H54 (cell line): Measurements from ENCODE around the gene MGP.

Experiments
- DNase-seq: peaks from one replicate; pipeline ENCODE4 v3.0.0; 2011; ENCODE audit warnings: low spot score, mixed read lengths; ENCODE audit not compliant: insufficient read length
- FAIRE-seq: peaks from 3 replicates; lab custom pipeline; 2011; peaks lifted over from hg19 to GRCh38; lab: Jason Lieb, UNC
- POLR2A ChIP-seq: IDR thresholded peaks from 2 replicates; pipeline ENCODE4 v1.6.1; 2011; ENCODE audit warnings: low read depth, mild to moderate bottlenecking, low read length

The MGP gene

DNA sequence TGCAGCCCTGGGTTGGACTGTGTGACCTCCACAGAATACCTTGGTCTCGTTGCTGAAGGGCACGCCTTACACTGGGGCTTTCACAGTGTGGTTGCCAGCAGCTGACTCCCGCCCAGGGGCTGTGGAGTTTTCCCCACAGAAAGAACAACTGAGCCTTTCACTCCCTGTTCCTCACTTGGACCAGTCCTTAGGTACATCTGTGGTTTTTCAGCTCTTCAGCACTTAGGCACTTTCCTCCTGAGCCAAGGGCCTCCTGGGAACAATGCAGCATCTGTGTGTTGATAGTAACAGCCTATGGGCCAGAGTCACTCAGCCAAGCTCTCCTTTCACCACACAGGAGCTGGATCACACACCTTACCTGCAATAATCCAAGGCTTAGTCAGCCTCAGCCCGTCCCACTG lies 27.7 kb upstream of the MGP start:
- DNase-seq (no peak), FAIRE-seq (no peak)
- no peak for TF ChIP-seq POLR2A

DNA sequence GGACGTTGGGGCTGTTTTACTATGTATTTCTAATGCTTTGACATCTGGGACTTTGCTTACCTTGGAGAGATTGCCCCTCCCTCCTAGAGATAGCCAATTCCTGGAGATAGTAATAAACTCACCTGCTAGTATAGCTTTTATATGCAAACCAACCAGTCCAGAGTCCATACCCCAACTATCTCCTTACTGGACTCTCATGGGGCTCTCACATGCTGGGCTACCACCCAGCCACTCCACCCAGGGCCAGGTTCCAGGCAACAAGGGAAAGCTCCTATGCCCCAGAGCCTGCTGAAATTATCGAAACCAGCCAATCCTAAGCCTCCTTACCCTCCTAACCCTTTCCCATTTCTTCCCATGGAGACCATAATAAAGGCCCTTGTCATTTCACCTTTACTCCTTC lies 25.5 kb upstream of the MGP start:
- no peak for TF ChIP-seq POLR2A
- no peak for FAIRE-seq
- DNase-seq, result no peak

DNA sequence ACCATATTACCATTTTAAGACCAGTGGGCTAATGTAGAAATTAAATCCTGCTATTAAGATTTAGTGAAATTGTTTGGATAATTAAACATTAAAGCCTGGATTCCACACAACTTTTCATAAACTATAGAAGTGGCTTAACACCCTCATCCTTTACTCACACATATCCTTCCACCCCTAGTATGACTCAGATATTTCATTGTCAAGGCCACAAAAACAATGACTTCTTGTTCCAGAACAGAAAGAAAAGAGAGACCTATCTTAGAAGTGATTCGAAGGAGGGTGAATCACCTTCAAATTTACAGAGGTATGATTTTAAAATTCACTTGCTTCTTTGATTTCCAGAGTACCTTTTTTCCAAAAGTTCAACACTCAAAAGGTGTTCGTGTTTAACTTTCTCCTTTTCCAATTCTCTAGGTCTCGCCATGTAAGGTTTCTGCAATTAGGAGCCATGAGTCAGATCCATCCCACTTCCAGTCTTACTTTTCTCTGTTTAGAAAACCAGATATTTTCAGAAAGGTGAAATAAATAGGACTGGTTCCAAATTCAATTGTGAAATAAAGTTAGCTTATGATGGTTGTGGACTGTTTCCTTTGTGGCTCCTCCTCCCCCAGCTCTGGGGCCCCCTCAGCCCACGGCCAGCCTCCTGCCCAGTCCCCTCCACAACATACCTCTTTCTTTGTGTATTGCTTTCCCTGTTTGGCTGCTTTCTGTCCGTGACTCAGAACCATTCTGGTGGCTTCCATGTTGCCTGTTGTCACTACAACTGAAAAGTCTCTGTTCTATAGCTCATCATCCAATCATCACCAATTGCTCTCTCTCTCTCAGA lies 24.6 kb upstream of the MGP start:
- FAIRE-seq (peak; percentile 11), DNase-seq (peak; percentile 10)
- no peak for TF ChIP-seq POLR2A

DNA sequence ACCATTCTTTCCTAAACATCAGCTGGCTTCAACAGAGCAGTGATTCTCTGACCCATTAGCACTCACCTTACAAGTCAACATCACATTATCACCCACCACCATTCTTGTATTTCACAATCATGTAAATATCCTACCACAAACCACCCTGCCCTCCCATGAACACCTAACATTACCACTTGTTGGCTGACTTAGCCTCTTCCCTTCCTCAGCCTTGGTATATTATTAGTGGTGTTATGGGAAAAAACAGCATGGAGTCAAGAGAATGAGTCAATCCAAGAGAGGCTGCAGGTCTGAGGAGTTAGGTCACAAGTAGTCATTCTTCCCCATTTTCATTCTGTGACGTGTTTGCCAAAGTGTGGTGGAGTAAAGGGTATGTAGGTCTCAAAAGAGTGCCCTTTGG lies 22.3 kb upstream of the MGP start:
- FAIRE-seq (no peak), DNase-seq (no peak)
- no peak for TF ChIP-seq POLR2A

DNA sequence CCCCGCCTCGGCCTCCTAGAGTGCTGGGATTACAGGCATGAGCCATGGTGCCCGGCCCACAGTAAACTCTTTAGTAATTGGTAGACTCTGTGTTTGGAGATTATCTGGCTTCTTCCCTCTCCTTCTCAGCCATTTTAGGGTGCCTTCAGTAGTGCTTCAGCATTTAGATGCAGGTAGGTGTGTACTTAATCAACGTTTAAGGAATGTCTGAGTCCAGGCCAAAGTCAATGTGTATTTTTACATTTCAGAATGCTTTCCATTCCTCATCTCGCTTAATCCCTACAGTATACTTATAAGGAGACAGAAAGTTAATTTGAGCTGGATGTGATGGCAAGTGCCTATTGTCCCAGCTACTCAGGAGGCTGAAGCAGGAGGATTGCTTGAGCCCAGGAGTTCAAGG lies 20.5 kb upstream of the MGP start:
- FAIRE-seq (no peak), DNase-seq (no peak)
- TF ChIP-seq POLR2A, result no peak

DNA sequence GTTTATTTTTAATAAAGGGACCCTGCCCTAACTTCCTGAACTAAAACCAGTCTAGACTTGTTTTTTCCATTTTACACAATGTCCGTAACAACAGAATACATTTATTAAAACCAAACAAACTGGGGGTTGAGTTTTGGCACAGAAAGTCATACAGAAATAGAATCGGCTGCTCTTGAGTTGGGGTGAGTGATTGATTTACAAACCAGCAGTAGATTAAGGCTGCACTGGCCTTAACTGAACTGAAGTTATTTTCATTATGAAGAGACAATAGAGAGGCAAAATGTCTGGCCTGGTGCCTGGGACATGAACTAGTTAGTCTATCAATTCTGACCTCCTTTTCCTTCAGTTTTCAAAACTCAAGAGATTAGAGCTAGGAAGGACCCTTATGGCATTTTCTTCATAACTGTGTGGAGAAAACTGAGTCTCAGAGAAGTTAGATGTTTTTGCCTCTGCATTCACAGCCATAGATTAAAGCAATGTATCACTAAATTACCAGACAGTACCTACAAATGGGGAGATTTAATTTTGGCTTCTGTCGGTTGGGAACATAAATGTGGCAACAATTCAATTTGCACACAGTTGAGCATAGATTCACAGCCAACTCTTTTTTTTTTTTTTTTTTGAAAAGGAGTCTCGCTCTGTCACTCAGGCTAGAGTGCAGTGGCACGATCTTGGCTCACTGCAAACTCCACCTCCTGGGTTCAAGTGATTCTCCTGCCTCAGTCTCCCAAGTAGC lies 19.8 kb upstream of the MGP start:
- no peak for DNase-seq
- FAIRE-seq, result no peak
- no peak for TF ChIP-seq POLR2A

DNA sequence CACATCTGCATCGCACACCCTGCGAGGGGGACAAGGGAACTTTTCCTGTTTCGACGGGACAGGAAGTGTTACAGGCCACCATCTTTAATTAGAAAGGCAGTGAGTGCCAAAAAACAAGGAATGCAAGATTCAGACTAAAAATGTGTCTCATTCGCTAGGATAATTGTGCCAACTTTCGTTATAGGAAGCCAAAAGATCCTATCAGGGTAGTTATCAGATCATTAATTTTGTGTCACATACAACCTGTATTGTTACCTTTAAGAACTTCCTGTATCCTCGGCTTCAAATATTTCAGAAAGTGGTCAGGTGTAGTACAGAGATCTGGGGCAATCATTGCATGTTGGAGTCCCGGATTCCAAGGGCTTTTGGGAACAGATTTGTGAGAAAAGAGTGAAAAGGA lies 19.2 kb upstream of the MGP start:
- no peak for DNase-seq
- FAIRE-seq, result no peak
- no peak for TF ChIP-seq POLR2A

DNA sequence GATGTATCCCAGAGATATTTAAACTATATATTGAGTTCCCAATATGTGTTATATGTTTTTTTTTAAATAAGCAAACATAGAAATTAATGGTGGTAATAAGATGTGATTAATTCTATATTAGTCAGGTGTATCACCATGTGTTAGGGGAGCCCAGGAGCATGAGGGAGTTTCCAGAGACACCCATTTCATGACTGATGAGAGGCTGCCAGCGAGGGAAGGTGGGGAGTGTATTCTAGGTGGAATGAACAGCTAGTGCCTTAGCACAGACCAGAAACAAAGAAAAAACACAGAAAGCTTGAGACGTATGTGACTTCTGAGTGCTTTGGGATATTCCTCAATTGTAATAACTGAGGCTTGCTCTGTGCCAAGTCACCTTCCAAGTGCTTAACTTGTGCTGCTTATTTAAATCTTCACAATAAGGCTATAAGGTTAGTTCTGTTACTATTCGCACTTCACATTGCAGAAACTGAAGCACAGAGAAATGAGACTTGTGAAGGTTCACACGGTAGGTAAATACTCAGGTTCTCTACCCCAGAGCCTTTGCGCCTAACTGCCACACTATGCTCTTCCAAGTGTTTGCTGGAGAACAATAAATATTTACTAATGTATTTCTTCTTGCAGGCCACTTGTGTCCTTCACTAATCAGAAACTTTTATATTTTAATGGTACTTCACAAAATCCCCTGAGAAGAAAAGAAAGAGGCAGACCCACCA lies 17.9 kb upstream of the MGP start:
- TF ChIP-seq POLR2A, result no peak
- FAIRE-seq, result no peak

DNA sequence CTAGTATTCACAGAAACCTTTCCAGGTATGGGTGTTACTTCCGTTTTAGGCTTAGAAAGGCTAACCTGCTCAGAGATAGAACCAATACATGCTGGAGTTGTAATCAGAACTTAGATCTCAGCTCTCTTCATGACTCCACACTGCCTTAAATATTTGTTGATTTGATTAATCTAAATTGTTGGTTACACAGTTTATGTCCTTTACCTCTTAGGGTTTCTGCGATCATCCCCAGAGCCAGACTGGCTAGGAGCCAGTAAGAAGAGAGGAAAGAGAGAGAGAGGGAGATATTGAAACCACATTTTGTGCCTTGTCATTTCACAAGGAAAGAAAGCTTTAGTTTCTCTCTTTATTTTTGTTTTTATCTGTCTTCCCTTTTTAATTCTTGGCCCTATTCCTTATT lies 16.8 kb upstream of the MGP start:
- no peak for TF ChIP-seq POLR2A
- DNase-seq (no peak), FAIRE-seq (no peak)

More for the DNA sequence above, 17.9 kb upstream of the MGP start:
- DNase-seq, result no peak

DNA sequence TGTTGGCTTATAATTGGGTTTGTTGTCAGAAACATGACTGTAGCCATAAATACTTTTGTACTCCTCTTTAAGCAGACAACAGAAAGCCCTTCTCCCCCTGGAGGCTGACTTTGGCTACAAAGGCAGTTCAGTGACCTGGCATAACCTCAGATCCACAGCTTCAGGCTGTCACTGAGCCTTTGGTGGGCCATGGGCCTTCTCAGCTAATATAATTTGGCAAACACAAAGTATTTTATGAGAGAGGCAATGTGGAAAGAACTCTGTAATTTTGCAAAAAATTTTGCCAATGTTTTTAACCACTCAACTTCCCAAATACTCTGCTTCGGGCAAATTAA lies 15.5 kb upstream of the MGP start:
- DNase-seq (no peak), FAIRE-seq (no peak)
- no peak for TF ChIP-seq POLR2A

DNA sequence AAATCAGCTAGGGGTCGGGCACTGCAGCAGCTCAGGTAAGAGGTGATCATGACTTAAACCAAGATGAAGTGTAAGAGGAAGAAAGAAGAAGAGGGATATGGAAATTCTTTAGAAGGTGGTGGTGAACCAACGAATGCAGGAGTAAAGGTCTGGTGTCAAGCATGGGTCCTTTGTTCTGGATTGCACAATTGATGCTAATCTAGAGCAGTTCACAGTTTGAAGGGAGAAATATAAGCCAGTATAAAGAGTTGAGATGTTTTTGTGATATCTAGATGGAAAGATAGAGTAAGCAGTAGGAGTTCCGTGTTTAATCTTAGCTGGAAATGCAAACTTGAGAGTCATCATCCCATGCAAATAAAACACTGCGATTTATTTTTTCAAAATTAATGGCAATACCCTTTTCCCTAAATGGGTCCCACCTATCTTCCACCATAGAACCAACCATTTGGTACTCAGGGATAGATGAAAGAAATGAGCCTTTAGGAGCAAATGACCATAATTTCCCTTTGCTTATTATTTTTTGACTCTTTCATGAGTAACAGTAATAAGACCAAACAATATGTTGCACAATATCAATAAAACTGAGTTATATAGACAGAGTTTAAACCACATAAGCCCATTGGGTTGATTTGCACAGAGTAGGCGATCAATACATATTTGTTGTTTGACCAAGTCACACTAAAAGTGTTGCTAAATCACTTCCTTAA lies 15.0 kb upstream of the MGP start:
- DNase-seq (no peak), FAIRE-seq (no peak)
- TF ChIP-seq POLR2A, result no peak

DNA sequence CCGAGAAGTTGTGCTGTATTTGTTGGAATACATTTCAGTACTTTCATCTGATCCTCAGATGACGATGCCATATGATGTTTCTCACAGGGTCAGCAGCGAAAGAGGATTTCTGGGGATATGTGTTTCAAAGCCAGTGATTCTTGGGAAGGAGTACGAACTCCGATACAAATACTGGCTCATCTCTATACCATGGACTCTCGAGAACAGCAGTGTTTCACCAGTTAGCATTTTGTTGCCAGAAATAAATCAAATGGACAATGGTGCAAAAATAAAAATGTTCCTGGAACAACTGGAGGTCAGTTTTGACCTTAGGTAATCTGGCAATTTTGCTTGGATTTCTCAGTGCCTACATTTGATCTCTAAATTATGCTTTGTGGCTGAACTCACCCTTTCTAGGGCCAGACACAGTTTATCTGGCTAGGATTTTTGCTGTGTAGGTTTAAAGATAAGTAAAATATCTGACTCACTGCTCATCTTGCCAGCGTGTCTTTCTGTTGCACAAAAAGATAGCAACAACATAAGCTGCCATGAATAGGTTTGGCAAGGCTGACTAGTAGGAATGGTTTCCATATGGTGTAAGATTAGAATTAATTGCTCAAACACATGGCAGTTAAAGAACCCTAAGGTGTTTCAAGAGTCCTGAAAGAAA lies 11.0 kb upstream of the MGP start:
- no peak for DNase-seq
- TF ChIP-seq POLR2A, result no peak
- no peak for FAIRE-seq
